Kidney tubule cell (primary cell): ENCODE data around the gene SCGN.
A peak's percentile ranks its signal among the peaks of the same experiment; 100 is the strongest.

ENCODE experiments used
- DNase-seq: peaks from one replicate; pipeline ENCODE4 v3.0.0-alpha.2; 2018; ENCODE audit warnings: low spot score

SCGN gene

GRCh38 chr6:25652007-25652515 is at the start of gene SCGN:
Gene SCGN, plus strand, starts transcription at chr6:25652215. Its CDS starts 189 bp downstream, at chr6:25652404.
- DNase-seq = peak; percentile 70

GRCh38 chr6:25602674-25602982 is 49.4 kb upstream of the SCGN start:
- DNase-seq = no peak

GRCh38 chr6:25603251-25603650 is 48.8 kb upstream of the SCGN start:
- DNase-seq = no peak

- DNase-seq = no peak
These were observed 45.9 kb upstream of the SCGN start for GRCh38 chr6:25606151-25606550.

GRCh38 chr6:25608558-25609174 is 43.3 kb upstream of the SCGN start:
- DNase-seq = no peak

- DNase-seq = no peak
These were observed 39.3 kb upstream of the SCGN start for GRCh38 chr6:25612666-25613065.

GRCh38 chr6:25613415-25613814 is 38.6 kb upstream of the SCGN start:
- DNase-seq = no peak

GRCh38 chr6:25614052-25614451 is 38.0 kb upstream of the SCGN start:
- DNase-seq = no peak

- no peak for DNase-seq
These were observed 36.5 kb upstream of the SCGN start for GRCh38 chr6:25615471-25615870.

- DNase-seq = no peak
These were observed 34.0 kb upstream of the SCGN start for GRCh38 chr6:25617997-25618396.

- DNase-seq = no peak
These were observed 32.8 kb upstream of the SCGN start for GRCh38 chr6:25619217-25619616.

GRCh38 chr6:25620391-25620790 is 31.6 kb upstream of the SCGN start:
- DNase-seq = no peak

GRCh38 chr6:25623065-25623464 is 28.9 kb upstream of the SCGN start:
- DNase-seq = no peak

GRCh38 chr6:25623879-25624278 is 28.1 kb upstream of the SCGN start:
- DNase-seq = no peak

- no peak for DNase-seq
These were observed 25.0 kb upstream of the SCGN start for GRCh38 chr6:25627001-25627400.

- DNase-seq = no peak
These were observed 23.4 kb upstream of the SCGN start for GRCh38 chr6:25628471-25629197.

- DNase-seq = no peak
These were observed 22.8 kb upstream of the SCGN start for GRCh38 chr6:25629198-25629576.

- DNase-seq = no peak
These were observed 21.3 kb upstream of the SCGN start for GRCh38 chr6:25630508-25631278.

- no peak for DNase-seq
These were observed 16.1 kb upstream of the SCGN start for GRCh38 chr6:25635886-25636317.

- no peak for DNase-seq
These were observed 14.8 kb upstream of the SCGN start for GRCh38 chr6:25637211-25637610.

- no peak for DNase-seq
These were observed 14.0 kb upstream of the SCGN start for GRCh38 chr6:25637960-25638434.

- DNase-seq = no peak
These were observed 12.4 kb upstream of the SCGN start for GRCh38 chr6:25639653-25640052.

- no peak for DNase-seq
These were observed 11.6 kb upstream of the SCGN start for GRCh38 chr6:25640446-25640845.
